ENCODE results near the gene CNTLN.
"Not testable (repeated sequence)": the region's sequence is repeated elsewhere in the genome, so short reads cannot be mapped to it uniquely, and the experiment has no call there.

CNTLN gene

DNA sequence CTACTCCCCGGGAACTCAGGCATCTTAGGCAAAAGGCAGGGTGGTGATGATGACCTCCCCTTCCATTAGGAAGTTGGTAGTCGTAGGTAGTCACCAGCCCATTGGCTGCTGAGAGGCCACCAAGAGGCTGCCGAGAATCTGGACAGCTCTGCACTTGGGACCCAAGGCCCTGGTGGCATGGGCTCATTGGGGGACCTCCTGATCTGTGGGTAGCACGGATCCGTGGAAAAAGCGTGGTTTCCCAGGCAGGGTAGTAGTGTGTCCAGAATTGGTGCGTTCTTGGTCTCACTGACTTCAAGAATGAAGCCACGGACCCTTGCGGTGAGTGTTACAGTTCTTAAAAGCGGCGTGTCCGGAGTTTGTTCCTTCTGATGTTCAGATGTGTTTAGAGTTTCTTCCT is 158.8 kb downstream of the CNTLN start:
- no peak for DNase-seq (ENCODE audit: low read depth in 2 of 2)

GRCh38 chr9:17294822-17295624 is 160.2 kb downstream of the CNTLN start:
- DNase-seq (ENCODE audit: low read depth in 2 of 2), result no peak

DNA sequence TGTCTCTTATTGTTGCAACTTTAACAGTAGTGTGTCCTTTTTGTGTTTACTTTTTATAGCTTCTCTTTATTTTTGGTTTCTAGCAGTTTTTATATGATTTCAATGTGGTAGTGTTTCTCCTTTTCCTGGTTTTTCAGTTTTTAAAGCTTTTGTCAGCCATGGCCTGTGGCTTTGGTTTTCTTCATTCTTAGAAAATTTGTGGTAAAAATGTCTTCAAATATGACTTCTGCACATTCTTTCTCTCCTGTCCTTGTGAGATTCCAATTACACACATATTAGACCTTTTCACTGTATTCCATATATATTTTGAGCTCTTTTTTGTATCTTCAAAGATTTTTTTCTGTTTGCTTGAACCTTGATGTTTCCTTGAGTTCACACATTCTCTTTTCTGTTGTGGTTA is 180.5 kb downstream of the CNTLN start:
- DNase-seq (ENCODE audit: low read depth in 2 of 2), result no peak

- DNase-seq (ENCODE audit: low read depth in 2 of 2), result no peak
Measured at GRCh38 chr9:17318821-17319320, 184.0 kb downstream of the CNTLN start.

DNA sequence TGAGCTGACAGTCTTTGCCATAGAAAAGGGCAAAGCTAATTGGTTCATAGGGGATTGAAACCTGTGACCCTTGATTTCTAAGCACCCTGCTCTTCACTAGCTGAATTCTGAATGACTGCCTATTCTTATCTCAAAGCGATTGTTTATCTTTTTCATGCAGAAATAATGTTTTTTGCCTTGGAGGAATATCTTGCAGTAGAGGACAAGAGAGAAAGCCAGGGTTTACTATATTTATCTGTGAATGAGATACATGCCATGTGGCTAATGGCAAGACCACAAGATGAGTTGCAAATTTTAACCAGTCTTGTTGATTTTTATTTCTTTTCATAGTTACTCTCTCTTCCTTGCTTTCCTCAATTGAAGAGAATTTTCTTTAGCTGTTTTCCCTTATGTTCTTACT is 185.0 kb downstream of the CNTLN start:
- DNase-seq (ENCODE audit: low read depth in 2 of 2), result no peak

GRCh38 chr9:17322882-17323864 is 188.3 kb downstream of the CNTLN start:
- DNase-seq (ENCODE audit: low read depth in 2 of 2), result no peak

DNA sequence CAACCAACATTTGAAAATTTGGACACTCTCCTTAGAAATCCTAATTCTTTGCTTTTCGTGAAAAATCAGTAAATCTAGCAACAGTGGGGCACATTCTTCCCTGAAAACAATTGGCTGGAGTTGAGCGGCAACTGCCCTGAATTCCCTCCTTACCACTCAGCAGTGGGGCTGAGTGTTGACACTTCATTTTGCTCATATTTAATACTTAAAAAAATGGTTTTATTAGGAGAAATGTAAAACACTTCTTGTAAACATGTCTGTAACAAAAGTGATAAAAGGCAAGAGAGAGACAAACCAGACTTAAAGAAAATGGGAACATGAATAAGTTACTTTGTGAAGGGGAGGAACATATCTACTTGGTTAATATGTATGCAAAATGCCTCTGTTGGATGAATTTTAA is 193.5 kb downstream of the CNTLN start:
- DNase-seq (ENCODE audit: low read depth in 2 of 2), result no peak

DNA sequence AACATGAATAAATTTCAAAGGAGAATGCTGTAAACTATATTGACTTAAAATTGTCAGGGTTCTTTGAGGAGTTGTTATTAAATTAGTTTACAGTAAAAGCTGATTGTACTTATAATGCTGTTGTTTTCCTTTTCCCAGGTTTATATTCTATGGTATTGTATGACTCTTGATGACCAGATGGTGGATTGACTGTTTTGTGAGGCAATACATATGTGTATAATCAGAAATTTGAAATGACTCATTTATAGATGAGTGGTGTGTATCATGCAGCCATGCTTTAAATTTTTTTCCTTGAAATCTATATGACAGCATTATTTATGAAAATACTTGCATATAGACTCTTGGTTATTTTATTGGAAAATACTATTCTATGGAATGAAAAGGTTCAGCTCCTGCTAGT is 195.3 kb downstream of the CNTLN start:
- DNase-seq (ENCODE audit: low read depth in 2 of 2), result no peak

DNA sequence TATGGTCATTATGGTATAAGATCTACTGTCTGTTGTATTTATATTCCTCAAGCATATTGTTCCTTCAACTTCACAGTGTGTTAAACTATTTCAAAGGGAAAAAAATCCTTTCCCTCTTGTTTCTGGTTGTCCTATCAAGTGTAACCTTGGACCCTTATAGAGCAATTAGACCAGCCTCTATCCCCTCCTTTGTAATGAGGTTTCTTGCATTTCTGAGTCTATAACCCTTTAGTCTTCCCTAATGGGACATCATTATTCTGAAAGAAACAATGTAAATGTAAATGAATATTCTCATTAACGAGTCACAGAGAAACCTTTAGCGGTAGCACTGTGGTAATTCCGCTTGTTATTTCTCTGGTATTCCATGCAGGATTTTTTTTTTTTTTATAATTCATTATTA is 197.3 kb downstream of the CNTLN start:
- DNase-seq (ENCODE audit: low read depth in 2 of 2), result no peak

- no peak for DNase-seq (ENCODE audit: low read depth in 2 of 2)
Measured at GRCh38 chr9:17339156-17339555, 204.3 kb downstream of the CNTLN start.

DNA sequence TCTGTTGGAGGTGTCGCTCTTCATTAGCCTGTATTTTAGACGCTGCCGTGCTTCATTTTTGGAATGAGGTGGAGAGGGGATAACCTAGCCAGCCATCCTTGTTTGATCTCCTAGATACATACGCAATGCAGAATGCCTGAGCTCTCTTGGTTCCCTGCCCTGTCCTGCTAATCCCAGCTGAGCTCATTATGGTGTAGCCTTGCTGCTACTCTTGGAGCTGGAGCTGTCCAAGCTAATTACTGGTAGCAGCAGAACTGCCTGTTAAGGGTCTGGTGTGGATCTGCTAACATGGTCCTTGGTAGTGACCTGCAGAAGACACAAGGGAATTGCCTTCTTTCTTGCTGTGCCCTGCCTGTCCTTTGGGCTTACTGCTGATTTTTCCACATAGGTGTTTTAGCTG is 207.9 kb downstream of the CNTLN start:
- no peak for DNase-seq (ENCODE audit: low read depth in 2 of 2)

DNA sequence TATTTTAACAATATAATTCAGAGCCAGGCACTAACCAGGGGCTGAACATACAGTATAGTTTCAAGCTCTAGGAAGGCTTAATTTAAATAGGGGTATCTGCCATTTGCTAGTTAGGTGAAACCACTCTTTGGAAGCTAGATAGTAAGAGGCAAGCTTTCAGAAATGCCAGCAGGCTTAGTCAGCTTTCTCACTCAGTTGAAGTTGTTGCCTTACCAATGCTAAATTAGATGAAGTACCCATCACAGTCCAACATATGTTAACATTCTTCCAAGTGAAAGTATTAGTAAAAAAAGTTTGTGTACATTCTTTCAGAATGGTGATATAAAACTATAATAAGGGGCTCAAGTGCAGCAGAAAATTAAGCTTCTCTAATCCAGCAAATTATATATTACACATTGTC is 215.0 kb downstream of the CNTLN start:
- DNase-seq (ENCODE audit: low read depth in 2 of 2), result no peak

DNA sequence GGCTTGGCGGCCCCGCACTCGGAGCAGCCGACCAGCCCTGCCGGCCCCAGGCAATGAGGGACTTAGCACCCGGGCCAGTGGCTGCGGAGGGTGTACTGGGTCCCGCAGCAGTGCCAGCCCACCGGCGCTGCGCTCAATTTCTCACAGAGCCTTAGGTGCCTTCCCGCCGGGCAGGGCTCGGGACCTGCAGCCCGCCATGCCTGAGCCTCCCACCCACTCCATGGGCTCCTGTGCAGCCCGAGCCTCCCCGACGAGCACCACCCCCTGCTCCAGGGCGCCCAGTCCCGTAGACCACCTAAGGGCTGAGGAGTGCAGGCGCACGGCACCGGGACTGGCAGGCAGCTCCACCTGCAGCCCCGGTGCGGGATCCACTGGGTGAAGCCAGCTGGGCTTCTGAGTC is 219.2 kb downstream of the CNTLN start:
- not testable (repeated sequence) for DNase-seq (ENCODE audit: low read depth in 2 of 2)

DNA sequence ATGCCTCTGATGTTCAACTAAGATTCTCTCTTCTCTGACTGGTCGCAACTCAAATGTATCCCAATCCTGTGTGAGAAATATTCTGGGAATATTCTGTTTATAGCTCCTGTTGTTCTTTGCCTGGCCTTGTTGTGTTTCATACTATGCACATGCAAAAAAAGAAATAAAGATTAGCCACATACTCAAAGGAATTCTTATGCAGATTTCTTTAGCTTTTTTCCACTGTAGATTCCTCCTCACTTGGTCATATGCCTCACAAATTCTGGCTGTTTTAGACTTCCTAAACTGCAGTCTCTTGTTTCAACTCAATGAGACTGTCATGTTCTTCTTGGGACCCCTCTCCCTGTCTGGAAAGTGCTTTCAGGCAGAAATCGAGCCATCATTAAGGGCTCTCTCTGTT is 226.5 kb downstream of the CNTLN start:
- DNase-seq (ENCODE audit: low read depth in 2 of 2), result no peak

GRCh38 chr9:17367035-17367434 is 232.2 kb downstream of the CNTLN start:
- no peak for DNase-seq (ENCODE audit: low read depth in 2 of 2)

- no peak for DNase-seq (ENCODE audit: low read depth in 2 of 2)
Measured at GRCh38 chr9:17380126-17380861, 245.5 kb downstream of the CNTLN start.

DNA sequence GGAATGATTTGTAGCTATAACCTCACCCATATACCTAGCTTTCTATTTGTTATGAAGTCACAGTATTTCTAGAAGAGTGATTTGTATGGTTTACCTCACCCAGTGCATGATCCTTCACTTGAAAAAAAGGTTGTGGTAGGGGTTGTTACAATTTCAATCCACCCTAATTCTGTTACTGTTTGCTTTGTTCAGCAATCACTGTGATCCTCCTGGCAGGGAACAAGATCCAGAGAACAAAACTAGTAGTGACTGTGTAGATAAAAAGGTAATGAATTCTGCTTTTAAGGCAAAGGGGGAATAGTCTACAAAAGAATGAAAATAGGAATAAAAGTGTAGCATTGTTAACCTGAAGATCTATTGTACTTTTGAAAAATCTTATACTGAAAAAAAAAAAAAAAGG is 252.7 kb downstream of the CNTLN start:
- no peak for DNase-seq (ENCODE audit: low read depth in 2 of 2)

- DNase-seq (ENCODE audit: low read depth in 2 of 2), result no peak
Measured at GRCh38 chr9:17389026-17389425, 254.2 kb downstream of the CNTLN start.

GRCh38 chr9:17394881-17395510 is 260.2 kb downstream of the CNTLN start:
- no peak for DNase-seq (ENCODE audit: low read depth in 2 of 2)

DNA sequence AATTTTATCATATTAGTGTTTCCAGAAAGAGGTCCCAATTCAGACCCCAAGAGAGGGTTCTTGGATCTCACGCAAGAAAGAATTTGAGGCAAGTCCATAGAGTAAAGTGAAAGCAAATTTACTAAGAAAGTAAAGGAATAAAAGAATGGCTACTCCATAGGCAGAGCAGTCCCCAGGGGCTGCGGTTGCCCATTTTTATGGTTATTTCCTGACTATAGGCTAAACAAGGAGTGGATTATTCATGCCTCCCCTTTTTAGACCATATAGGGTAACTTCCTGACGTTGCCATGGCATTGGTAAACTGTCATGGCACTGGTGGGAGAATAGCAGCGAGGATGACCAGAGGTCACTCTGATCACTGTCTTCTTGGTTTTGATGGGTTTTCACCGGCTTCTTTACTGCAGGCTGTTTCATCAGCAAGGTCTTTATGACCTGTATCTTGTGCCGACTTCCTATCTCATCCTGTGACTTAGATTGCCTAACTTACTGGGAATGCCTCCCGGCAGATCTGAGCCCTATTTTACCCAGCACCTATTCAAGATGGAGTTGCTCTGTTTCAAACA is 262.4 kb downstream of the CNTLN start:
- DNase-seq (ENCODE audit: low read depth in 2 of 2), result not testable (repeated sequence)

DNA sequence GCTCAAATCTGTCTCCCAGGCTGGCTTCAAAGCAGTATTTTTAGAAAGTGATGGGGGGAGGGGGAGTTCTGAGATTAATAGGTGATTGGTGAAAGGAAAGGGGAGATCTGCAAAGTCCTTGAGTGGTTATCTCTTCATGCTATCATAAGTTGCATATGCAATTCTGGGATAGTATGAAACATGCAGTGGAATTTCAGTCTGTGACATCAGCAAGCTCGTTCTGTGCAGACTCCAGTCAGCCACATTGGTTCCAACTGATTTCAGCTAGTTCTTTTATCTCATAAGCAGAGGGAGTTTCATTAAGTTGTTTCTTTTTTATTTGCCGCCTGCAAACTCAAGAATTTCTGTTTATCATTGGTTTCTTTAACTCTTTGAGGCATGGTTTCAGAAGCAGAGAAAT is 263.5 kb downstream of the CNTLN start:
- no peak for DNase-seq (ENCODE audit: low read depth in 2 of 2)
